GM19452 (cell line): ENCODE results near the gene CTNS.

Experiments
- ATAC-seq: cut with Tn5 transposase; IDR thresholded peaks from one replicate; pipeline ENCODE4 v1.9.1; 2021; ENCODE audit not compliant: unreplicated experiment

The CTNS gene

GRCh38 chr17:3636154-3636907 is at the start of gene CTNS, which contains the start of gene SHPK:
Gene CTNS (plus strand): TSS chr17:3636760. CDS start chr17:3640207, 3,447 bp downstream.
Gene SHPK (minus strand): TSS chr17:3636250. CDS start chr17:3636219, 31 bp downstream.
- peak; percentile 95 for ATAC-seq

GRCh38 chr17:3589784-3590183 is 46.8 kb upstream of the CTNS start:
- ATAC-seq, result no peak

GRCh38 chr17:3590231-3590630 is 46.3 kb upstream of the CTNS start:
- ATAC-seq, result no peak

- no peak for ATAC-seq
Observed at GRCh38 chr17:3590768-3591167, 45.8 kb upstream of the CTNS start.

GRCh38 chr17:3592216-3592860 is 44.2 kb upstream of the CTNS start:
- no peak for ATAC-seq

- ATAC-seq, result no peak
Observed at GRCh38 chr17:3593384-3593783, 43.2 kb upstream of the CTNS start.

GRCh38 chr17:3594051-3594800 is 42.3 kb upstream of the CTNS start:
- ATAC-seq, result no peak

GRCh38 chr17:3594976-3595375 is 41.6 kb upstream of the CTNS start:
- no peak for ATAC-seq

GRCh38 chr17:3596804-3597464 is 39.6 kb upstream of the CTNS start:
- no peak for ATAC-seq

GRCh38 chr17:3598078-3598477 is 38.5 kb upstream of the CTNS start:
- no peak for ATAC-seq

- ATAC-seq, result no peak
Observed at GRCh38 chr17:3600529-3601205, 35.9 kb upstream of the CTNS start.

- ATAC-seq, result no peak
Observed at GRCh38 chr17:3602499-3602898, 34.1 kb upstream of the CTNS start.

GRCh38 chr17:3603119-3603869 is 33.3 kb upstream of the CTNS start:
- ATAC-seq, result no peak

GRCh38 chr17:3603870-3604259 is 32.7 kb upstream of the CTNS start:
- ATAC-seq, result no peak

GRCh38 chr17:3609689-3610088 is 26.9 kb upstream of the CTNS start:
- ATAC-seq, result no peak

- ATAC-seq, result no peak
Observed at GRCh38 chr17:3610523-3610922, 26.0 kb upstream of the CTNS start.

- no peak for ATAC-seq
Observed at GRCh38 chr17:3613124-3613523, 23.4 kb upstream of the CTNS start.

- ATAC-seq, result no peak
Observed at GRCh38 chr17:3615160-3615870, 21.2 kb upstream of the CTNS start.

- no peak for ATAC-seq
Observed at GRCh38 chr17:3621146-3621720, 15.3 kb upstream of the CTNS start.
